Epithelial cell of prostate (primary cell): ENCODE data around the gene ING2.
"Not testable (repeated sequence)": the region's sequence is repeated elsewhere in the genome, so short reads cannot be mapped to it uniquely, and the experiment has no call there.

ENCODE experiments used
- DNase-seq: peaks from one replicate; pipeline ENCODE4 v3.0.0-alpha.2; 2011; ENCODE audit warnings: low read depth, low spot score
- H3K27ac ChIP-seq: fragments of 450-650 bp; 2 replicates; pipeline ENCODE4 v1.5.1; 2017; ENCODE audit warnings: mild to moderate bottlenecking

The ING2 gene

DNA sequence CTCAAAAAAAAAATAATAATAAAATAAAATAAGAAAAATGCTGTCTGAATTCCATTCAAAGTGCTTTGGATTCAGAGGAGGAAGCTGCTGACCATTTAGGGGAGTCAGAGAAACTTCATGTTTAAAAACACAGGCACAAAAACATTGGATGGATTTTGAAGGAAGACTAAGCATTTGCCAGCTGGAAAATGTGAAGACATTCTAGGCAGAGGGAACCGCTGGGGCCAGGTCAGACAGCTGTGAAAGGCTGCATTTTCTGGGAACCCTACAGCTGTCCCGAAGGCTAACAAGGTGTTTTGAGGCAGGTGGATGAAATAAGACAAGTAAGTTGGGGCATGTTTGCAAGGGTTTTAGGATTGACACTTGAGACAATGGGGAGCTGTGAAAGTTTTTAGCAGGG lies 38.6 kb downstream of the ING2 start:
- H3K27ac ChIP-seq, result no peak overlapping the region
- DNase-seq, result no peak

DNA sequence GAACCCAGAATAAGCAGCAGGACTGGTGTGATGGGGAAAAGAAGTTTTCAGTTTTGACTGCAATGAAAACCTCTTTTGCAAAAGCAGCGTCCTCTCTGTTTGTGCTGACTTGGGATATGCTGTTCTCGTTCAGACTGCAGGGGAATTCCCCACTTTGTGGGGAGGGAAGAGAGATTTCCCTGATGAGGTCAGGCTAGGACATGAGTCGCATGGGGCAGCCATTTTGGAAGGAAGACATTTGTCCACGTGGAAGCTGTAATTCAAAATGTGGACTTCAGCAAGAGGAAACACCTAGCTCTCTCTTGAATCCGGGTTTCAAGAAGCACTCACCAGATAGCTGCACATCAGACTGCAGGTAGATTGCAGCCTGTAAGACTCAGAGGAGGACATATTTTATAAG lies 39.3 kb downstream of the ING2 start:
- no peak for DNase-seq
- no peak overlapping the region for H3K27ac ChIP-seq

DNA sequence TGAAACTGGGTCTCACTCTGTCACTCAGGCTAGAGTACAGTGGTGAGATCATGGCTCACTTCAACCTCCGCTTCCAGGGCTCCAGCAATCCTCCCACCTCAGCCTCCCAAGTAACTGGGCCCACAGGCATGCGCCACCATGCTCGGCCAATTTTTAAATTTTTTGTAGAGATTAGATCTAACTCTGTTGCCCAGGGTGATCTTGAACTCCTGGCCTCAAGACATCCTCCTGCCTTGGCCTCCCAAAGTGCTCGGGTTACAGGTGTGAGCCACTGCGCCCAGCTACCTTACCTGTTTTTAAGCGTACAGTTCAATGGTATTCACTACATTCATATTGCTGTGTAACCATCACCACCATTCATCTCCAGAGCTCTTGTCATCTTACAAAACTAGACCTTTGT lies 41.5 kb downstream of the ING2 start:
- H3K27ac ChIP-seq, result no peak overlapping the region
- DNase-seq, result no peak

DNA sequence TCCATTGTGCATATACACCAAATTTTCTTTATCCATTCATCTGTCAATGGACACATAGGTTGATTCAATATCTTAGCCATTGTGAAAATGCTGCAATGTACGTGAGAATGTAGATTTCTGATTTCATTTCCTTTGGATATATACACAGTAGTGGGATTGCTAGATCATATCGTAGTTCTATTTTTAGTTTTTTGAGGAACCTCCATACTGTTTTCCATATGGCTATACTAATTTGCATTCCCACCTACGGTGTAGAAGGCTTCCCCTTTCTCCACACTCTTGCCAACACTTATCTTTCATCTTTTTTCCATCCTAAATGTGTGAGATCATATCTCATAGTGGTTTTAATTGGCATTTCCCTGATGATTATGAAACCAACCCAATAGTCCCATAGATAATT lies 43.4 kb downstream of the ING2 start:
- DNase-seq, result no peak

DNA sequence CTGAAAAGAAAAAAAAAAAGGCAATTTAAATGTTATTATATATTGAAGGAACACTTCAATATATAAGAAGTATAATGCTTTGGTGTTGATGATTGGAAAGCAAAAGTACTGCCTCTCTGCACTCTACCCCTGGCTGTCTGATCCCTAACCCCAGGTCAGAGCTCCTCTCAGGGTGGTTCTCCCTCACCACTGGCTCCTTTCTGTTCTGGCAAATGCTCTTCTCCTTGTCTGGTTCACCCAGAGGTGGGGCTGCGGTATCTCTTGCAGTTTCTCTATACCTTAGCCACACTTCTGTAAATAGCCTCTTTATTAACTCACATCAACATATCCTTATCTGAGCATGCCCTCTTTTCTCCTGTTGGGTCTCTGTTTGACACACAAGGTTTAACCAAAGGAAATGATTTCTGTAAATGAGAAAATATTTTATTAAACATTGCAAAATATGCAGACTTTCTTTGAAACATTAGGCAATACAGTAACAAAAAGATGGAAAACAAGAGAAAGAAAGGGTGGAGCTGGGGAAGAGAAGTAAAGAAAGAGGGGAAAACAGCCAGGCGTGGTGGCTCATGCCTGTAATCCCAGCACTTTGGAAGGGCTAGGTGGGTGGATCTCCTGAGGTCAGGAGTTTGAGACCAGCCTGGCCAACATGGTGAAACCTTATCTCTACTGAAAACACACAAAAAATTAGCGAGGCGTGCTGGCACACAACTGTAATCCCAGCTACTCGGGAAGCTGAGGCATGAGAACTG lies 45.7 kb downstream of the ING2 start:
- no peak for DNase-seq
- no peak overlapping the region for H3K27ac ChIP-seq

More for the DNA sequence above, 43.4 kb downstream of the ING2 start:
- no peak overlapping the region for H3K27ac ChIP-seq

DNA sequence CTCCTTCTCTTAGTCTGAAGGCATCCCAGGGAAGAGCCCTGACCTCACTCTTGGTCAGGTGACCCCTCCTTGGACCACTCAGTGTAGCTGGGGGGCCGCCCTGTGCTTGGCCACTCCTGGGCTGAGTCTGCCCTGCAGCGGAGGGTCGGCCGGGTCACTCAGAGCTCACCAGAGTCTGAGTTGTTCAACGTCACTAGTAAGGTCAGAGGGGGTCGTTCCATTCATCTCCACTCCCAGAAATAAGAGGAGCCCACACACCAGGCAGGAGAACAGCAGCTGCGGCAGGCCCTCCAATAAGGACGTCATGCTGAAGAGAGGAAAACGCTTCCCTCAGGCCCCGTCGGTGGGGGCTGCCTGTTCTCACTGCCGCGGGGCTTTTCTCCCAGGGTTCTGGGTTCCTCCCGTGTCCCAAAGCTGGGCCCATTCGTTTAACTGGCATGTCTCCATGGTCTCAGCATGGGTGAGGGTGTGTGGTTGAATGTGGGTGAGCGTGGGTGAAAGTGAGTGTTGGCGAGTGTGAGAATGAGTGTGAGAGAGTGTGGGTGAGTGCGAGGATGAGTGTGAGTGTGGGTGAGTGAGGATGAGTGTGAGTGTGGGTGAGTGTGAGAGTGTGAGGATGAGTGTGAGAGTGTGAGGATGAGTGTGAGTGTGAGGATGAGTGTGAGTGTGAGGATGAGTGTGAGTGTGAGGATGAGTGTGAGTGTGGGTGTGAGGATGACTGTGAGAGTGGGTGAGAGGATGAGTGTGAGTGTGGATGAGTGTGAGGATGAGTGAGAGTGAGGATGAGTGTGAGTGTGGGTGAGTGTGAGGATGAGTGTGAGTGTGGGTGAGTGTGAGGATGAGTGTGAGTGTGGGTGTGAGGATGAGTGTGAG lies 47.7 kb downstream of the ING2 start:
- H3K27ac ChIP-seq, result no peak overlapping the region
- no peak for DNase-seq

DNA sequence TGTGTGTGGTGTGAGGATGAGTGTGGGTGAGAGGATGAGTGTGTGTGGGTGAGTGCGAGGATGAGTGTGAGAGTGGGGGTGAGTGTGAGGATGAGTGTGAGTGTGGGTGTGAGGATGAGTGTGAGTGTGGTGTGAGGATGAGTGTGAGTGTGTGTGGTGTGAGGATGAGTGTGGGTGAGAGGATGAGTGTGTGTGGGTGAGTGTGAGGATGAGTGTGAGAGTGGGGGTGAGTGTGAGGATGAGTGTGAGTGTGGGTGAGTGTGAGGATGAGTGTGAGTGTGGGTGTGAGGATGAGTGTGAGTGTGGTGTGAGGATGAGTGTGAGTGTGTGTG lies 48.3 kb downstream of the ING2 start:
- not testable (repeated sequence) for H3K27ac ChIP-seq, DNase-seq

DNA sequence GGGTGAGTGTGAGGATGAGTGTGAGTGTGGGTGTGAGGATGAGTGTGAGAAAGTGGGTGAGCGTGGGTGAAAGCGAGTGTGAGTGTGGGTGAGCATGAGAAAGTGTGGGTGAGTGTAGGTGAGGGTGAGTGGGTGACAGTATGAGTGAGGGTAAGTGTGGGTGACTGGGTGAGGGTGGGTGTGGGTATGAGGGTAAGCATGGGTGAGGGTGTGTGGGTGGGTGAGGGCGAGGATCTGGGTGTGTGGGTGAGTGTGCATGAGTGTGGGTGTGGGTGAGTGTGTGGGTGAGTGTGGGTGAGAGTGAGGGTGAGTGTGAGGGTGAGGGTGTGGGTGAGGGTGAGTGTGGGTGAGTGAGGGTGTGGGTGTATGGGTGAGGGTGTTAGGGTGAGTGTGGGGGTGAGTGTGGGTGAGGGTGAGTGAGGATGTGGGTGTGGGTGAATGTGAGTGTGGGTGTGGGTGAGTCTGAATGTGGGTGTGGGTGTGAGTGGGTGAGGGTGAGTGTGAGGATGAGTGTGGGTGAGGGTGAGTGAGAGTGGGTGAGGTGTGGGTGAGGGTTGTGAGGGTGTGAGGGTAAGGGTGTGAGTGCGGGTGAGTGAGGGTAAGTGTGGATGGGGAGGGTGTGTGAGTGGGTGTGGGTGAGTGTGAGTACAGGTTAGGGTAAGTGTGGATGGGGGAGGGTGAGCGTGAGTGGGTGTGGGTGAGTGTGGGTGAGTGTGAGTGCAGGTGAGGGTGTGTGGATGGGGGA lies 48.9 kb downstream of the ING2 start:
- H3K27ac ChIP-seq, result no peak overlapping the region
- no peak for DNase-seq

DNA sequence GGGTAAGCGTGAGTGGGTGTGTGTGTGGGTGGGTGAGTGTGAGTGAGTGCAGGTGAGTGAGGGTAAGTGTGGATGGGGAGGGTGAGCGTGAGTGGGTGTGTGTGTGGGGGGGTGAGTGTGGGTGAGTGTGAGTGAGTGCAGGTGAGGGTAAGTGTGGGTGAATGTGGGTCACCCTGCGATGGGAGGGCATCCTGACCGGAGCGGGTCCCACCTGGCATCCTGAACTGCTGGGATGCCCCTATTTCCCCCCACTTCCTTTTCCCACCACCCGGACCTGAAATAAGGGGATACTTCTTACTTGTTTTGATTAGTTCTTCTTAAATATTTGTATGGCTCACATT lies 49.5 kb downstream of the ING2 start:
- H3K27ac ChIP-seq, result no peak overlapping the region
- no peak for DNase-seq

DNA sequence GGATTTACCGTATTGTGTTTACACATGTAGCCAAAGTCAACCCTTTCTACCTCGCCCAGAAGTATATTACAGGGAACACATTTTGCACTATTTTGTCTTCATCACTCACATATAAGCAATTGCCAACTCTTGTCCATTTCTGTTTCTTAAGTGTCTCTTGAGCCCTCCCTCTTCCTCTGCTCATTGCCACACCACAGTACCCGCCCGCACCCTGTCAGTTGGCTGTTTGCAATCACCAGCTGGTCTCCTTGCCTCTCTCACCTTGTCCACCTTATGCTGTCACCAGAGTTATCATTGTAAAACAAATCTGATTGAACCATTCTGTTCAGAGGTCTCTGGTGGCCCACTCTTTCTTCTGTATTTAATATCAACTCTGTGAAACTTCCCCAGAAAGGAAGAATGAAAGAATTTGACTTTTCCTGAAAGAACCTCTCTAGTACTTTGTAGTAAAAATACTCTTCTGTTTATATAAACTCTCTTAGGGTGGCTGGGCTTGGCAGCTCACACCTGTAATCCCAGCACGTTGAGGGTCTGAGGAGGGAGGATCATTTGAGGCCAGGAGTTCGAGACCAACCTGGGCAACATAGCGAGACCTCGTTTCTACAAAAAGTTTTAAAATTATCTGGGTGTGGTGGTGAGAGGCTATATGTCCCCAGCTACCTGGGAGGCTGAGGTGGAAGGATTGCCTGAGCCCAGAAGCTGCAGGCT lies 50.2 kb downstream of the ING2 start:
- no peak overlapping the region for H3K27ac ChIP-seq
- no peak for DNase-seq

DNA sequence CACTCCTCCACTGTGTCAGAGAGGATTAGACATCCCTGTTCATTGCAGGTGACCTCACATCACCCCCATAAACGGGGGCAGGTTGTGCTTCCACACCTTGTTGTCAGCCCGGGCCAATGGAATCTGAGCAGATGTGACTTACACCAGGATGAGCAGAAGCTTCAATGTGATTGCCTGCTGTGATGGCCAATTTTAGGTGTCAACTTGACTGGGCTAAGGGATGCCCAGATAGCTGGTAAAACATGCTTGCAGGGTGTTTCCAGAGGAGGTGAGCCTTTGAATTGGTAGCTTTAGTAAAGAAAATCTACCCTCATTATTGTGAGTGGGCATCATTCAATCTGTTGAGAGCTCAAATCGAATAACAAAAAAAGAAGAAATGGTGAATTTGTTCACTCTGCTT lies 52.1 kb downstream of the ING2 start:
- no peak for DNase-seq
- H3K27ac ChIP-seq, result no peak overlapping the region

DNA sequence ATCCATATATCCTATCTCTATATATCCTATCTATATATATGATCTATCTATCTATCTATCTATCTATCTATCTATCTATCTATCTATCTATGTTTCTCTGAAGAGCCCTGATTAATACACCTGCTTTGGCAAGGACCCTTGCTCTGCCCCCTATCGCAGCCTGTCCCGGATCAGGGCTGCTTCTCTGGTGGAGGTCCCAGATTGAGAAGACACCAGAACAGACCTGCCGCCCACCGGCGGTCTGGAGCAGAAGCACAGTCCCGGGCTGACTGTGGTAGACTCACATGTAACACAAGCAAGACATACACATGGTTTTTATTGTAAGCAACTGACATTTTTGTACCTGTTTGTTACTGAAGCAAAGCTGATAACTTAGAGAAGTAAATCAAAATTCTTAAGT lies 52.8 kb downstream of the ING2 start:
- no peak for DNase-seq
- H3K27ac ChIP-seq, result no peak overlapping the region

DNA sequence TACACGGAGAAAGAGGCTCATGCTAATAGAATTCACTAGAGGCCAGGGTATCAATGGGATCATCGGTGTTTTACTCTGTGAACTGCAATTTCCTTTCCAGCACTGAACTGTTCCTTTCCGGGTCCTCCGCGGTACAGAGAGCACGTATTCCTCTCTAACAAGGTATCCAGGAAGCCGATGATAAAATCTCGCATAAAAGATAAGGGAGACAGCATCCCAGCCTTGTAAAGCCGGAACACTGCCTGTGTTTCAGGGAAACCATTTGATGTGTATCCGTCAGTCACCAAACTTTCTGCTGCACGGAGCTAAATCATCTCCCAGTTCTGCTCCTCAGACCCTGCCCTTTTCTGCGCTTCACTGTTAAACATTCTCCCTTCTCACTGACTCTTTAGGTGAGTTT lies 54.0 kb downstream of the ING2 start:
- H3K27ac ChIP-seq, result no peak overlapping the region
- no peak for DNase-seq

DNA sequence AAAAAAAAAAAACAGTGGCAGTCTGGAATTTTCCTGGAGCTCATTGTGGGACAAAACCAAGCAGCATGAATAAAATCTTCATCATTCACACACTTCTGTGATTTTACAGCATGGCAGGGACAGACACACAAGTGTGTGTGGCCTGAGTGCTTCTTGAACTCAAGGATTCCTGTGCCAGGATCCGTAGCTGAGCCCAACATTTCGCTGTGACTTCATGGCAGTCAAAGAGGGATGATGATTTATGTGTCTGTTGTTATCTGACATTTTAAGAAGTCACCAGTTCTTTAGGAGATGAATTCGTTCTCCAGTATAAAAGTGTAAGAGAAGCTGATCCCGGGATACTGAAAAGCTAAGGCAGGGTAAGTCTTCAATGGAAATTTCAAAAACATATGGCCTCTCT lies 57.0 kb downstream of the ING2 start:
- H3K27ac ChIP-seq, result no peak overlapping the region
- no peak for DNase-seq
